GM19035 (cell line): ENCODE data around the gene ATRNL1.

Source experiments
- ATAC-seq: cut with Tn5 transposase; IDR thresholded peaks from one replicate; pipeline ENCODE4 v1.9.1; 2021; ENCODE audit not compliant: unreplicated experiment

ATRNL1 gene

GRCh38 chr10:115604627-115605026 is 511.5 kb downstream of the ATRNL1 start:
- no peak for ATAC-seq

- ATAC-seq: no peak
These were observed 512.9 kb downstream of the ATRNL1 start for GRCh38 chr10:115606086-115606485.

GRCh38 chr10:115606741-115607140 is 513.6 kb downstream of the ATRNL1 start:
- no peak for ATAC-seq

GRCh38 chr10:115624448-115624847 is 531.3 kb downstream of the ATRNL1 start:
- ATAC-seq: no peak

- no peak for ATAC-seq
These were observed 535.5 kb downstream of the ATRNL1 start for GRCh38 chr10:115628616-115629015.

- no peak for ATAC-seq
These were observed 545.1 kb downstream of the ATRNL1 start for GRCh38 chr10:115638246-115638645.

GRCh38 chr10:115649217-115649616 is 556.1 kb downstream of the ATRNL1 start:
- no peak for ATAC-seq

GRCh38 chr10:115653473-115653872 is 560.3 kb downstream of the ATRNL1 start:
- ATAC-seq: no peak

GRCh38 chr10:115654961-115655360 is 561.8 kb downstream of the ATRNL1 start:
- no peak for ATAC-seq

GRCh38 chr10:115657161-115657860 is 564.1 kb downstream of the ATRNL1 start:
- ATAC-seq: no peak

GRCh38 chr10:115659616-115660015 is 566.5 kb downstream of the ATRNL1 start:
- no peak for ATAC-seq

- ATAC-seq: no peak
These were observed 567.2 kb downstream of the ATRNL1 start for GRCh38 chr10:115660391-115660790.

- ATAC-seq: no peak
These were observed 569.3 kb downstream of the ATRNL1 start for GRCh38 chr10:115662422-115662821.

GRCh38 chr10:115665549-115665948 is 572.4 kb downstream of the ATRNL1 start:
- ATAC-seq: no peak

- ATAC-seq: no peak
These were observed 581.3 kb downstream of the ATRNL1 start for GRCh38 chr10:115674496-115674895.

GRCh38 chr10:115696747-115697146 is 603.6 kb downstream of the ATRNL1 start:
- no peak for ATAC-seq

- no peak for ATAC-seq
These were observed 612.9 kb downstream of the ATRNL1 start for GRCh38 chr10:115706026-115706425.

GRCh38 chr10:115706488-115707076 is 613.4 kb downstream of the ATRNL1 start:
- no peak for ATAC-seq

- ATAC-seq: no peak
These were observed 617.0 kb downstream of the ATRNL1 start for GRCh38 chr10:115710136-115710535.

- no peak for ATAC-seq
These were observed 618.1 kb downstream of the ATRNL1 start for GRCh38 chr10:115711306-115711705.

- no peak for ATAC-seq
These were observed 627.0 kb downstream of the ATRNL1 start for GRCh38 chr10:115720121-115720520.

GRCh38 chr10:115727129-115727528 is 634.0 kb downstream of the ATRNL1 start:
- ATAC-seq: no peak

- ATAC-seq: no peak
These were observed 650.9 kb downstream of the ATRNL1 start for GRCh38 chr10:115744089-115744488.
